WTC11 (cell line): Measurements from ENCODE around the gene COPZ1. TPM values are rescaled to one million over a fixed set of nuclear protein-coding genes. Genes with fewer than 3 reads are reported as not detected.

ENCODE experiments used
- ATAC-seq: fragments of 200-7000 bp; cut with Tn5 transposase; 2 replicates; pipeline ENCODE4 v1.10.0; 2021; ENCODE audit warnings: mild to moderate bottlenecking, moderate library complexity
- CTCF ChIA-PET: fragments of 300-600 bp; sonication (Branson Sonifier 250); formaldehyde crosslinking; loops from one replicate; lab custom pipeline; 2021; ENCODE audit warnings: antibody characterized with exemption; lab: Charles Lee
- POLR2A ChIA-PET: fragments of 350-600 bp; sonication (Branson Sonifier 250); formaldehyde crosslinking; loops from one replicate; lab custom pipeline; 2021; ENCODE audit warnings: antibody characterized with exemption; lab: Charles Lee
- DNase-seq: peaks from one replicate; pipeline ENCODE4 v3.0.0; 2021; ENCODE audit warnings: low spot score
- H3K27ac Mint-ChIP-seq: 2 replicates; pipeline ENCODE4 v1.8.0; 2021; ENCODE audit warnings: mixed read lengths
- H3K27me3 Mint-ChIP-seq: 2 replicates; pipeline ENCODE4 v1.8.0; 2021; ENCODE audit warnings: low read depth, mild to moderate bottlenecking, moderate library complexity, mixed read lengths
- H3K36me3 Mint-ChIP-seq: 2 replicates; pipeline ENCODE4 v1.8.0; 2021; ENCODE audit warnings: mixed read lengths
- H3K4me1 Mint-ChIP-seq: 2 replicates; pipeline ENCODE4 v1.8.0; 2022; ENCODE audit warnings: mixed read lengths
- H3K4me3 Mint-ChIP-seq: 2 replicates; pipeline ENCODE4 v1.8.0; 2021; ENCODE audit warnings: mild to moderate bottlenecking, moderate library complexity, mixed read lengths
- H3K9me3 Mint-ChIP-seq: 2 replicates; pipeline ENCODE4 v1.8.0; 2021; ENCODE audit warnings: mixed read lengths
- CBFB ChIP-seq: sonication (generic); formaldehyde crosslinking; IDR thresholded peaks from 2 replicates; pipeline ENCODE4 v1.8.1; 2022; ENCODE audit warnings: mild to moderate bottlenecking, low read depth, missing genetic modification reagents
- CTCF ChIP-seq: fragments of 200-600 bp; IDR thresholded peaks from 2 replicates; pipeline ENCODE4 v1.8.0; 2022; ENCODE audit warnings: antibody characterized with exemption
- E2F1 ChIP-seq: sonication (generic); formaldehyde crosslinking; IDR thresholded peaks from 2 replicates; pipeline ENCODE4 v1.8.0; 2022; ENCODE audit warnings: mild to moderate bottlenecking, missing genetic modification reagents
- ESRRA ChIP-seq: sonication (generic); formaldehyde crosslinking; IDR thresholded peaks from 2 replicates; pipeline ENCODE4 v1.8.1; 2022; ENCODE audit warnings: mild to moderate bottlenecking, missing genetic modification reagents, borderline replicate concordance
- GRHL2 ChIP-seq: fragments of 250-450 bp; sonication (Bioruptor Pico); IDR thresholded peaks from 2 replicates; pipeline ENCODE4 v1.8.0; 2022; ENCODE audit warnings: mild to moderate bottlenecking, moderate library complexity; ENCODE audit not compliant: insufficient replicate concordance, severe bottlenecking
- TEAD4 ChIP-seq: sonication (generic); formaldehyde crosslinking; IDR thresholded peaks from 2 replicates; pipeline ENCODE4 v1.8.0; 2022; ENCODE audit warnings: mild to moderate bottlenecking, missing genetic modification reagents
- ZBTB43 ChIP-seq: sonication (generic); formaldehyde crosslinking; IDR thresholded peaks from 2 replicates; pipeline ENCODE4 v1.8.1; 2023; ENCODE audit warnings: mild to moderate bottlenecking, missing genetic modification reagents
- ZNF281 ChIP-seq: sonication (generic); formaldehyde crosslinking; IDR thresholded peaks from 2 replicates; pipeline ENCODE4 v1.8.0; 2023; ENCODE audit warnings: mild to moderate bottlenecking, missing genetic modification reagents
- ZNF425 ChIP-seq: fragments of 250-450 bp; sonication (Bioruptor Pico); conservative IDR thresholded peaks from 2 replicates; pipeline ENCODE4 v1.9.0; 2021; ENCODE audit warnings: mild to moderate bottlenecking
- ZNF532 ChIP-seq: fragments of 250-450 bp; sonication (Bioruptor Pico); IDR thresholded peaks from 2 replicates; pipeline ENCODE4 v1.9.0; 2021; ENCODE audit warnings: mild to moderate bottlenecking, borderline replicate concordance
- total RNA-seq: library from RNA; stranded (reverse); gene quantifications from 3 replicates; pipeline ENCODE4 v1.2.3, GENCODE V29; 2021

The COPZ1 gene
- total RNA-seq, 1 experiment from 2014 or later, result 98.2 TPM

- TF ChIP-seq ZNF425 (CRISPR knock-in tag), result no peak
These were observed 49.0 kb downstream of the COPZ1 start (continued) for GRCh38 chr12:54373649-54374561.

- TF ChIP-seq CBFB (CRISPR knock-in tag), result no peak
- no peak for TF ChIP-seq E2F1
- no peak for TF ChIP-seq CTCF
- TF ChIP-seq ESRRA (CRISPR knock-in tag), result no peak
- no peak for TF ChIP-seq ZNF532 (CRISPR knock-in tag)
- TF ChIP-seq GRHL2 (CRISPR knock-in tag), result no peak
- no peak for TF ChIP-seq ZBTB43 (CRISPR knock-in tag)
- no peak for TF ChIP-seq ZNF281
- no peak for TF ChIP-seq TEAD4 (CRISPR knock-in tag)
- H3K9me3 Mint-ChIP-seq, result no peaks in the 10 kb centered on the region
- peaks cover 18% of the 10 kb centered on the region for H3K4me1 Mint-ChIP-seq
- H3K36me3 Mint-ChIP-seq, result peaks cover 22% of the 10 kb centered on the region
- no peak overlapping the region for H3K4me3 Mint-ChIP-seq
- DNase-seq (no peak), ATAC-seq (no peak)
- POLR2A ChIA-PET, result no interaction called here
- H3K27me3 Mint-ChIP-seq, result peaks cover 14% of the 10 kb centered on the region
- no peak overlapping the region for H3K27ac Mint-ChIP-seq
- CTCF ChIA-PET, result interaction anchor here (1.5 kb wide), 1 partner anchor 16 kb away, joined by 5 read pairs; no protein-coding TSS in a partner anchor
These were observed 49.8 kb downstream of the COPZ1 start for GRCh38 chr12:54374562-54375258.
